A204.1 (cell line): ENCODE data around the gene GSTO2.

Source experiments
- FAIRE-seq: peaks from 2 replicates; lab custom pipeline; 2012; peaks lifted over from hg19 to GRCh38; lab: Jason Lieb, UNC

GSTO2 gene

DNA sequence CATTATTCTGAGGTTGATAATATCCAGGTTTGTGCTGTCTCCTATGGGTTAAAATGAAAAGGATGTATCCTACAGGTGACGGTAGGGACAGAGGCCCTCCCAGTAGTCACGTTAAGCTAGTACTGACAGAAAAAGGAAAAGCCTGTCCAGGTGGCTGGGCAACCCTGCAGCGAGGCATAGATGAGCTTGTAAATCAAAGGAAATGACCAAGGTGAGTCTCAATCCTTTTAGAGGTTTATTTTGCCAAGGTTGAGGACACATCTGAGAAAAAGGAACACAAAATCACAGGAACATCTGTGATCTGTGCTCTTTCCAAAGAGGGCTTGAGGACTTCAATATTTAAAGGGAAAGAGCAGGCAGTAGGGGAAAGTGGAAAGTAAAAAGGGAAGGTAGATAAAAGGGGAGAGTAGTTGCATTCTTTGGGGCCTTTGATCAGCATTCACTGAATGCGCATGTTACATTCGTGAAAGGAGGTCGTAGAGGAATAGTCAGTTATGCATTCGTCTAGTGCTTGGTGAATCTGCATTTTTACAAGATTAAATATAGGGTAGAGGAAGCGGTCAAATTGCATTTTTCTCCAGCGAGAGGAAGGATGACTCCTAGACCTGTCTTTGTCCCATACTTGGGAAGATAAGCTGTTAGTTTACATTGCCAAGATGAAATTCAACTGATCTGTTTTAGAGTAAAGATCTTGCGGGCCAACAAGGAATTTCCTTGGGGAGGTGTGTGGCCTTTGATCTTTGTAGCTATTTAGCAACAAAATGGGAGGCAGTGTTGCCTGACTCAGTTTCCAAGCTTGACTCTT lies 15.2 kb upstream of the GSTO2 start:
- no peak for FAIRE-seq

DNA sequence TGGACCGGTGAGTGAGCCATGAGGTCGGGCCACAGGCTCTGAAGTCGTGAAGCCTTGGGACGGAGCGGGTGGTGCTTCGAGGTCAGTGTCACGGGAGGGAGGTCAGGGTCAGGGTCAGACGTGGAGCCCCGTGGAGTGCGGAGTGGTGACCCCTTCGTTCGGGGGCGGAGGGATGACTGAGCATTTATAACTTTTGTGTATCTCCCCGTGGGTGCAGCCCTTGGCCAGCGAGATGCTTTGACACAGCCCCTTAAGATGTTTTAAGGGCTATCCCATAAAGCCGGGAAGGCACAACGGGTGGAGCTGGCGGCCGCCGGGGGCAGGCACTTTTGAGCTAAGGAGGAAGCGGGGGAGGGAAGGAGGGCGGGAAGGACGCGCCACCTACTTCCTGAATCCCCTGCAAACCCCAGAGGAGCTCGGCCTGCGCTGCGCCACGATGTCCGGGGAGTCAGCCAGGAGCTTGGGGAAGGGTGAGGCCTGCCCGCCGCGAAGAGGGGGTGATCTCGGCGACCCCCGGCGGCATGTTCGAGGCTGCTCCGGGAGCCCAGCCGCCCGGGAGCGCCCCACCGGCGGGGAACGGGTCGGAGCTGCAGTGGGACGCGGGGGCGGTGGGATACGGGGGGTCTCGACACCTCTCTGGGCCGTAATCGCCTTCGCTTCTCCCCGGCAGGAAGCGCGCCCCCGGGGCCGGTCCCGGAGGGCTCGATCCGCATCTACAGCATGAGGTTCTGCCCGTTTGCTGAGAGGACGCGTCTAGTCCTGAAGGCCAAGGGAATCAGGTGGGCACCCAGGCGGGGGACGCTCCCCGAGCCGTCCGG lies 14.3 kb upstream of the GSTO2 start, which contains the start of gene GSTO1:
GSTO1 (plus strand) TSS at position 400 of the 818 bp plus-strand sequence; CDS start at position 437, 37 bp downstream.
- FAIRE-seq = no peak

DNA sequence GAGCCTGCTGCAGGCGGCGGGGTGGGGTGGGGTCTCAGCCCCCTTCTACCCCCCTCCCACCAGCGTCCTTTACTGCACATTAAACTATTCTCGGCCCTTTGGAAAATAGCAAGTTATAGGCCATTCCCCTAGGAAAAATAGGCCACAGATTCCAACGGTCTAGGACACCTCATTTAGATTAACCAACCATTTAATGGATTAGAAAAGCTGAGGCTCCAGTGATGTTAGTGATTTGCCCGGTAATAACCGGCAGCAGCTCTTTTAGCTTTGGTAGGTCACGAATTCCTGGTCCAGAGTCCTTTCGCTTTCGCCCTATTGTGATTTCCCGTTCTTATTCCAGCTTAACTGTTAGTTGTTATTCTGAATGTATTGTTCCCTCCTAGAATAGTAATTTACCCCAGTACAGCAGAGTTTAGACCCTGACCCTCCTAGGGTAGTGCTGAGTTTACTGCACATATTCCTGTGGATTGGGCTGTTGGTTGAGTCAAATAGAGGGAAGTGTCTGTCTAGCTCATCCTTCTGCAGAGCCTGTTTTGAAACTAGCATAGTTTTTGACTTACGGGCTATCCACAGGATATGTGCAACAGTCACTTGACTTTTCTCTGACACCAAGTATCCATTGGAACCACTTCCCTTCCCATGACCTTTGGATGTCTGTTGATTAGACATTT lies 13.5 kb upstream of the GSTO2 start:
- no peak for FAIRE-seq

DNA sequence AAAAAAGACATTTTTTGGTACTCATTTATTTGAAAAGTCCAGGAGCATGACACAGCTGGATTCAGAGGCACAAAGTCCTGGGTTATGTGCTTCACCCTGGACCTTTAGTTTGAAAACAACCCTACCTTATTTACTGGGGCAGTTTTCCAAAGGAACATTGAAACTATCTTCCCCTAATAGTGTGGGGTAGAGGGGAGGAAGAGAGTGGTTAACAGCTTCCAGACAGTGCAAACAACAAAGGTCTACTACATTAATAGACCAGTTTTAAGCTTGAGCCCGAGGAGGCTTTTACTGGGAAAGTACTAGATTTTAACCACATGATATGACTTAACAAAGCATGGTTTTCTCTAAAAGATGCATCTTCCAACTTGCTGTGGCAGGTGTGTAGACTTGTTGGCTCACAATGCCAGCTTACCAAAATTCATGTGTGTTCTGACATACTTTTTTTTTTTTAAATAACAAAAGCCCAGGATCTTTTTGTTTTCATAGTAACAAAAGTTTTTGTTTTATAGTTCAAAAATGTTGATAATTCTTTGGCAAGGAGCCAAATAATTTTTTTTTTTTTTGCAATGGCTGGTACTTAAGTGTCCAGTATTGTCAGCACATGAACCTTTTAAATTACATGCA lies 12.5 kb upstream of the GSTO2 start:
- no peak for FAIRE-seq

DNA sequence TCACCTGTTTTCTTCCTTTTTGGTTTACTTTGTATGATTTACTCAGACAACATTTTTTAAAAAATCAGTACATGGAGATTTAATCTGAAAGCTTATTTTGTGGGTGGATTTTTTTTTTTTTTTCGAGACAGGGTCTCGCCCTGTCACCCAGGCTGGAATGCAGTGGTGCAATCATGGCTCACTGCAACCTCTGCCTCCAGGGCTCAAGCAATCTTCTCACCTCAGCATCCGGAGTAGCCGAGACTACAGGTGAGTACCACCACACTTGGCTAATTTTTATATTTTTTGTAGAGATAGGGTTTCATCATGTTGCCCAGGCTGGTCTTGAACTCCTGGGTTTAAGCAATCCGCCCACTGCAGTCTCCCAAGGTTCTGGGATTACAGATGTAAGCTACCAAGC lies 11.7 kb upstream of the GSTO2 start:
- no peak for FAIRE-seq

DNA sequence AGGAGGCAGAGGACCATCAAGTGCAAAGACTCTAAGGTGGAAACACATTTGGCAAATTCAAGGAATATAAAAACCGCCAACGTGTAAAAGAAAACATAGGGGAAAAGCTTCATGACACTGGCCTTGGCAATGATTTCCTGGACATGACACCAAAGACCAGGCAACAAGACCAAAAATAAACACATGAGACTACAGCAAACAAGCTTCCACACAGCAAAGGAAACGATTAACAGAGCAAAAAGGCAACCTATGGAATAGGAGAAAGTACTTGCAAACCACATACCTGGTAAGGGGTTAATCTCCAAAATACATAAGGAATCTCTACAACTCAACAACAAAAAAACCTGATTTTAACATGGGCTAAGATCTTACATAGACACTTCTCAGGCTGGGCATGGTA lies 10.8 kb upstream of the GSTO2 start:
- FAIRE-seq = no peak

DNA sequence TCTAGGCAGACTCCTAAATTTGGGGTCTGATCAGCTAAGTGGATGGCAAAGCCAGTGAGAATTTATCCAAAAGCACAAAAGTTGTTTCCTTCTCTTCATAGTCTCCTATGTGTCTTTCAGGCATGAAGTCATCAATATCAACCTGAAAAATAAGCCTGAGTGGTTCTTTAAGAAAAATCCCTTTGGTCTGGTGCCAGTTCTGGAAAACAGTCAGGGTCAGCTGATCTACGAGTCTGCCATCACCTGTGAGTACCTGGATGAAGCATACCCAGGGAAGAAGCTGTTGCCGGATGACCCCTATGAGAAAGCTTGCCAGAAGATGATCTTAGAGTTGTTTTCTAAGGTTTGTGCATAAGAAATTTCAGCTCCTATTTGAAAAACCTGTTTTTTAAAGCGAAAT lies 9.5 kb upstream of the GSTO2 start:
- no peak for FAIRE-seq

DNA sequence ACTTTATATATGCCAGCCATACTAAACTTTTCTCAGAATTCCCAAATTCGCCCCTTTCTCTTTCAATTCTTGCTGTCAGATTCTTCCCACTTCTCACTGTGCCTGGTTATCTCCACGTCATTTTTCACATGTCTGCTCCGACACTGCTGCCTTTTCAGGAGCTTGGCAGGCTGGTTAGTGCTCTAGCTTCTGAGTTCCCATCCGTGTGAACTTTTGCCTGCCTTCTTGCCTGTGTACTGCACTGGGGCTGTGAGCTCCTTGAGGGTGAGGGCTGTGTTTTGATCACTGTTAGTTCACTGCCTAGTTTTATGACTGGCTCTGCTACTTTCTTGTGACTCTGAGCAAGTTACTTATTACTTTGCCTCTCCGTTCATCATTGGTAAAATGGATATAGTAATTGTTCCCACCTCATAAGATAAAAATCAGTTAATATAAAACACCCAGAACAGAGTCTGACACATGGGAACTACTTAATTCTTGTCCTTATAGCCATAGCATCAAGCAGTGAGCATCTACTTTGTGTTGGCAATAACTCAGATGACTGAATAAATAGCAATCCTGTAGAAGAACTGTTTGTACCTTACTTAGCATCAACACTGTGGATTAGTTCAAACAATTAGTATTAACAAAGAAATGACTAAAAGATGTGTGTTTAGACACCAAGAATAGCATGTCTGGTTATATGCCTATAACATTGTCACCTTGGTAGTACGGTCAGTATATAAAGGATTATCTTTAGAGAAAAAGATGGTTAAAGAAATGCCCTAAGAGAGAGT lies 8.8 kb upstream of the GSTO2 start:
- FAIRE-seq = no peak

DNA sequence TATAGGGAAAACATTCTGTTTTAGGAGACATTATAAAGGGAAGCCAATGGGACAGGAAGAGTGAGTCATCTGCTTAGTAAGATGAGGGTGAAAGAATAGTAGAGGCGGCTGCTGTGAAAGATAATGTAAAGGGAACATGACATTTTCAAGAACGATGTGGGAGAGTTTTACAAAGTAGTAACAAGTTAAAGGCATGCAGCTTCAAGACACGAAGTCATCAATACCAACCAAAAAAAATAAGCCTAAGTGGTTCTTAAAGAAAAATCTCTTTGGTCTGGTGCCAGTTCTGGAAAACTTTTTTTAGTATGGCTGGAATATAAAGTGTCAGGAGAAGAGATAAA lies 8.2 kb upstream of the GSTO2 start:
- FAIRE-seq = no peak

DNA sequence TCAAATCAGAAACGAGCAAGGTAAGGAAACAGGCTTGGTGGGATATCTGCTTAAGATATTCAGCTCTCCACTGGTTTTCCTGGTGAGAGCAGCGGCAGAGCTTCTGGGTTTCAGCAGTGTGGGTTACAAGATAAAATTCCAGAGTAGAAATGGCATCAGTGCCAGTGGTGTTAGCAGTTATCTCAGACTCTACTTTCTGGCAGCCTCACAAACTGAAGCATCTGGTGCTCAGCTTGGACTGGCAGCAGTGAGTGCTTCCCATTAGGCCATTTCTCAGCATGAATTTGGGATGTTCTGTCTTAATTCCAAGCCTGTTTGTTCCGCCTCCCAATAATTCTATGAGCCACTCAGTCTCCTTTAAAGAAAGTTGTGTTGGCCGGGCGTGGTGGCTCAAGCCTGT lies 6.9 kb upstream of the GSTO2 start:
- FAIRE-seq = no peak

DNA sequence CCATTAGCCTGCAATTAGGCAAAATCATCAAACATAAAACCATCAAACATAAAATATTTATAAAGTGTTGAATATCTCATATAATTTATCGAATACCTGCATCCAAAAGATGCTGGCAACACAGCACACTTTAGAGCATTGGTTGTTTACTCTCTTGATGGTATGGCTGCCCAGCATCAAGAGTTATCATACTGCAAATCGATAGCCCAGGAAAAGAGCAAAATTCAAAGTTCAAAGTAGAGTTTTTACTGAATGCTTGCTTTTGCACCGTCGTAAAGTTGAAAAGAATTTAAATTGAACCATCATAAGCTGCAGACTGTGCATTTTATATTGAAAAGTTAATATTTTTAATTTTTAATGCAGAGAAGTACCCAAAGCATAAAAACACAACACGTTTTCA lies 4.2 kb upstream of the GSTO2 start:
- no peak for FAIRE-seq

DNA sequence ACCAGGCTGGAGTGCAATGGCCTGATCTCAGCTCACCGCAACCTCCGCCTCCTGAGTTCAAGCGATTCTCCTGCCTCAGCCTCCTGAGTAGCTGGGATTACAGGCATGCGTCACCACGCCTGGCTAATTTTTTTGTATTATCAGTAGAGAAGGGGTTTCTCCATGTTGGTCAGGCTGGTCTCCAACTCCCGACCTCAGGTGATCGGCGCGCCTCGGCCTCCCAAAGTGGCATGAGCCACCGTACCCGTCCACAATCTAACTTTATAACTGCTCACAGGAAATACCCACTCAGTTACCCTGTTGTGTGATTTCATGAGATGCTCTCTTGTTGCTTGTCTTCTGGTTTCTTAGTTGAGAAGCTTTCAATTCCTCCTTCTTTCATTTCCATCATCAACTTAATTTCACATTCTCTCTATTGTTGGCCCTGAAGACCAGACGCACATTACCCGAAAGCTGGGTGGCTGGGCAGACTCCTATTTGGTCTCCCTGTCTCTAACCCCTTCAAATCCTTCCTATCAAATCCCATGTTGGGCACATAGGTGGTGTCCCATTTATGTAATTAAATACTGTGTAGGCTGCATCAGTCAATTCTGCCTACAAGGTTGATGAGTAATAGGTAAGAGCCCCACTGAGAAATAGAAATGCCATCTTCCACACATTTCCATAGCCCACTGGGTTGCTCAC lies 1.1 kb upstream of the GSTO2 start:
- no peak for FAIRE-seq

DNA sequence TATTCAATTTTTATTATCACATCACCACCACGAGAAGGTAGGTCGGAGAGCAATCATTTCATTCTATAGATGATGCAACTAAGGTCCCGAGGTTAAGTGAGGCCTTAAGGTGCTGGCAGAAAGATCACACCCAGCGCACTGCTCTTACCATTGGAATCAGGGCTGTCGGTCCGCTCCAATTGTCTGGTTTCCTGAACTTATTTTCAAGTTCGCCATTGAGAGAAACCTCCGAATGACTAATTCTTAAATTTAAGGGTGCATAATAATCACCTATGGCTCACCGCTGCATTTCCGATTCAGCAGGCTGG lies 625 bp upstream of the GSTO2 start:
- no peak for FAIRE-seq

DNA sequence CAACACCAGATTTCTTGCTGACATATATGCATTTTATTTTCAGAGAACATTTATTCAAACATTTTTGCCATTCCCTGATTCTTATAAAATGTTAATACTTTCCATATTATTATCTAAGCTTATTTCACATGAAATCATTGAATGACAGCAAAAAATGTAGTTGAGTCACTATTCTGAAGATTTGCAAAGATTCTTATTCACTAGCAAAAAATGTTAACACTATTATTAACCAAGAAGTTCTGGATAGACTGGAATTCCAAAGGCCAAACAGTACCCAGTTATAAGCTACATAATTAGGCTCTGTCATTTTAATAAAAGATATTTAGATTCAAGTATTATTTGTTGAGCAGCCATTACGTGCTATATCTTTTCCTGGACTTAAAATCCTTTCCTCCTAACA lies 4.3 kb downstream of the GSTO2 start:
- FAIRE-seq = no peak

DNA sequence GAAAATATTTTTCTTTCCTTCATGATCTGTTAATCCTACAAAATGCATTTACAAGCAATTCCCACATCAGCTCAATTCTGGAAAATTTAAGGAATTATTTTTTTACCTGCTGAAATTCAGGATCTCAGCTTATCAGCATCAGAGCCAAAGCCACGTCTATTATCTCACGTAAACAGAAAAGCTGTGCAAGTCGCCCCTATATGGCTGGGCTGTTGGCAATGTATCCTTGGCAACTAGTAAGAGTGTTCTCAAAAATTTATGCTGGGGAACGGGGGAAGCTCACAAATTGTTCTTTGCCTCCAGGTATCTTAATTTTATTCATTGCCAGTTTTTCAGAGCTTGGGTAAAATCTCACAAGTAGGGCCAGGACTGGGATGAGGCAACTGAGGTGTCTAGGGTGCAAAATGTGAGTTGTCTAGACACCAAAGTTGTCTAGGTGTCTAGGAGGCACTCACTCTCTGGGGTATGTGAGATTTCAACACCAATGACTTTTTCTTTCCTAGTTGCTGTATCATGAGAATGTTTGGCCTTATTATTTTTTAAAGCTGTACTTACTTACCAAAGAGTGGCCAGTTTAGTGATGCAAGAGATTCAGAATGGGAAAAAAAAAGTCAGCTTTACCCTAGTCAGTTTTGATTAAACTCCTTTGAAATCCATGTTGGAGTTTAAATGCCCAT lies 5.1 kb downstream of the GSTO2 start:
- FAIRE-seq = no peak

DNA sequence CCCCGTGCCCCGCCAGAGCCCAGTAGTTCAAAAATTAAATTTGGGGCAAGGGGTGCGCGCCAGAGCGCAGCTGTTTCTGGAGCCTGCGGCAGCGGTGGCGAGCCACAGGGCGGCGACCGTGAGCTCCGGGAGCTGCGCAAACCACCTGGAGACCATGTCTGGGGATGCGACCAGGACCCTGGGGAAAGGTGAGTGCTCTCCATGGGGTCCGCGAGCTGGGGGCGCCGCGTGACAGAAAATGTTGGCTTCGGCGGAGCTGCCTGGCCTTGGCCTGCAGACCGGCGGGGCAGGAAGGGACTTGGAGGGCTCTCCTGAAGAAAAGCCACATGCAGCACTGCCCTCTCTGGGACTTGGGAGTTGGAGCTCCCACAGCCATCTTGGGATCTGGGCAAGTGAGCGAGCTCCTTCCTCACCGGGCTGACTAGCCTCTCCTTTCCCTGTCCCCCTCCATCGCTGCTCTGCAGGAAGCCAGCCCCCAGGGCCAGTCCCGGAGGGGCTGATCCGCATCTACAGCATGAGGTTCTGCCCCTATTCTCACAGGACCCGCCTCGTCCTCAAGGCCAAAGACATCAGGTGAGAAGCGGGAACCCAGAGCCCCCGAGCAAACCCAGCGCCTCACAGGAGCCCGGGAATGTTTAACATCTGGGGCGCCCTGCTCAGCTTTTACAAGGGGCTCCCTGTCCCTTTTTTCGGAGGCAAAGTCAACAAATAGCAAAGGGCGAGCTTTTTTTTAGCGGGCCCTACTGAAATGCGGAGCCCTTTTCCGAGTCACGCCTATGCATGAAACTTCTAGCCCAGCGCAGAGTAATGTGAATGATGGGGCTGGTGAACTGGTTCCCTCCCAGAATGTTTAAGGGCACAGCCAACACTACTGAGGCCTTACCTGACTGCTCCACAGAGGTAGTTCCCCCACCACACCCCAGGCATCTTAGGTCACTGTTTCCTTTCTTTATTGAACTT lies 6.1 kb downstream of the GSTO2 start:
- FAIRE-seq = no peak

DNA sequence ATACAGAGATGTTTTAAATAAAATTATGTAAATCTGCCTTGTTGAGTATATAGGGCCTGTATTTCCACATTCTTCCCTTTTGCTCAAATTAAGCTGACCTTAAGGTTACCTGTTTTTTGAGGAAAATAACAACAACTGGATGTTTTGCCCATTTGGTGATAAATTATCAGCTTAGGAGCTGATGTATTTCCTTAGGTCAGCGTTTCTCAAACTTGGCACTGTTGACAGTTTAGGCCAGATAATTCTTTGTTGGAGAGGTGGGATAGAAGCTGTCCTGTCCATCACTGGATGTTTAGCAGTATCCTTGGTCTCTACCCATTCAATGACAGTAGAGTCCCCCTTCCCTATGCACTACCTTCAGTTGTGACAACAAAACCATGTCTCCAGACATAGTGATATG lies 7.2 kb downstream of the GSTO2 start:
- no peak for FAIRE-seq

DNA sequence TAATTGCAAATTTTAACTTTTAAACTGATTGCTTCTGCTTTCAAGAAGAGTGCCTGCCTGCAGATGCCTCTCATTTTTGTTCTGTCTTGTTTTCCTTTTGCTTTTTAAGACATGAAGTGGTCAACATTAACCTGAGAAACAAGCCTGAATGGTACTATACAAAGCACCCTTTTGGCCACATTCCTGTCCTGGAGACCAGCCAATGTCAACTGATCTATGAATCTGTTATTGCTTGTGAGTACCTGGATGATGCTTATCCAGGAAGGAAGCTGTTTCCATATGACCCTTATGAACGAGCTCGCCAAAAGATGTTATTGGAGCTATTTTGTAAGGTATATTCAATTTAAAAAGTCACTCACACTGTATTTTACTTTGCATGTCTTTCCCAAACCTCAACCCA lies 8.8 kb downstream of the GSTO2 start:
- no peak for FAIRE-seq

DNA sequence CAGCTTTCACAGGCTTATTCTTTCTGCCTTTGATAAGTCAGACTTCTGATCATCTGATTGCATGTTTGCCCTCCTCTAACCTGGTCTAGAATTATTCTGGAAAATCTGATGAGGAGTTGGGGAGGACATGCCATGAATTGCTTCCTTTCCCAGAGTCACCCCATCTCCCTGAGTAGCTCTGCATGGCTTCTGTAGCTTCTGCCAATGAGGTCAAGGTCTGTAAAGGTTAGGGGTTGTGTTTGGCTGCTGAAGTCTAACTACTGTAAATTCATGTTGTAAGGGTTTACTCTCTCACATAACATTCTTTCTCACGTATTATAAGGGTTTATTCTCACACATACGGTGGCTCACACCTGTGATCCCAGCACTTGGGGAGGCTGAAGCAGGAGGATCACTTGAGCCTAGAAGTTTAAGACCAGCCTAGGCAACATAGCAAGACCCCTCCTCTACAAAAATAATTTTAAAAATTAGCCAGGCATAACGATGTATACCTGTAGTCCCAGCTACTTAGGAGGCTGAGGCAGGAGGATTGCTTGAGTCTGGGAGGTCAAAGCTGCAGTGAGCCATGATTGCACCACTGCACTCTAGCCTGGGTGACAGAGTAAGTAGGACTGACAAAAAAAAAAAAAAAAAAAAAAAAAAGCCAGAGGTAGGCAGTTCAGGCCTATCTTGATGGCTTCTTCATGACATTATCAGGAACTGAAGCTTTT lies 10.7 kb downstream of the GSTO2 start:
- no peak for FAIRE-seq
